ENCODE results near the gene ENTPD7.

- TF ChIP-seq IKZF3 (tag by site-specific recombination; IDR thresholded peaks at IDR 0.05) (no peak), ZNF664 (tag by site-specific recombination; IDR thresholded peaks at IDR 0.05) (no peak), ELK4 (IDR thresholded peaks at IDR 0.05; ENCODE audit: borderline replicate concordance, low read depth, low read length) (no peak), ZNF302 (tag by site-specific recombination; IDR thresholded peaks at IDR 0.05; ENCODE audit: low read depth) (no peak), ZNF169 (tag by site-specific recombination; IDR thresholded peaks at IDR 0.05) (no peak), BCL11B (tag by site-specific recombination; IDR thresholded peaks at IDR 0.05; ENCODE audit: low read depth) (no peak)
Measured at GRCh38 chr10:99682032-99682431, 22.7 kb downstream of the ENTPD7 start.

All from HEK293 (cell line).